Tongue (tissue), 2 donors: Measurements from ENCODE around the gene IP6K3. TPM values are rescaled to one million over a fixed set of nuclear protein-coding genes. Genes with fewer than 3 reads are reported as not detected.

Source experiments
- DNase-seq: peaks from one replicate; pipeline ENCODE4 v3.0.0-alpha.2; 2015
- total RNA-seq: library from RNA; depleted of rRNA; stranded (reverse); fragments of >200 nt; gene quantifications from one replicate; pipeline ENCODE4 v1.2.3, GENCODE V29; 2014

The IP6K3 gene
- total RNA-seq, 1 donor from 2014 or later = 41.4 TPM

GRCh38 chr6:33688451-33689147 lies 58.1 kb downstream of the IP6K3 start:
- DNase-seq = no peak

GRCh38 chr6:33688006-33688405 lies 58.7 kb downstream of the IP6K3 start:
- no peak for DNase-seq

GRCh38 chr6:33686981-33687975 lies 59.4 kb downstream of the IP6K3 start:
- DNase-seq = no peak

- DNase-seq = no peak
Measured at GRCh38 chr6:33686225-33686924, 60.3 kb downstream of the IP6K3 start.

- no peak for DNase-seq
Measured at GRCh38 chr6:33685411-33686224, 61.1 kb downstream of the IP6K3 start.

GRCh38 chr6:33684983-33685382 lies 61.7 kb downstream of the IP6K3 start:
- no peak for DNase-seq

GRCh38 chr6:33684428-33684896 lies 62.2 kb downstream of the IP6K3 start:
- DNase-seq = no peak

- DNase-seq = no peak
Measured at GRCh38 chr6:33683576-33684427, 62.9 kb downstream of the IP6K3 start.

GRCh38 chr6:33683051-33683571 lies 63.6 kb downstream of the IP6K3 start:
- no peak for DNase-seq

GRCh38 chr6:33682341-33682740 lies 64.4 kb downstream of the IP6K3 start:
- DNase-seq = no peak

- no peak for DNase-seq
Measured at GRCh38 chr6:33679761-33680160, 66.9 kb downstream of the IP6K3 start.

- no peak for DNase-seq
Measured at GRCh38 chr6:33678932-33679490, 67.7 kb downstream of the IP6K3 start.

GRCh38 chr6:33678233-33678931 lies 68.3 kb downstream of the IP6K3 start:
- no peak for DNase-seq

- no peak for DNase-seq
Measured at GRCh38 chr6:33677689-33678088, 69.0 kb downstream of the IP6K3 start.

GRCh38 chr6:33677143-33677660 lies 69.5 kb downstream of the IP6K3 start:
- DNase-seq = peak; percentile 30

GRCh38 chr6:33676416-33677142 lies 70.1 kb downstream of the IP6K3 start:
- DNase-seq = no peak

GRCh38 chr6:33675968-33676367 lies 70.7 kb downstream of the IP6K3 start:
- no peak for DNase-seq

- peak; percentile 29 for DNase-seq
Measured at GRCh38 chr6:33673851-33674250, 72.9 kb downstream of the IP6K3 start.
